Left hindlimb (tissue), 1 donor: ENCODE results near the gene FAM3C.

ENCODE experiments used
- DNase-seq: peaks from one replicate; pipeline ENCODE4 v3.0.0-alpha.2; 2018

FAM3C gene

GRCh38 chr7:121373177-121373576, 22.9 kb downstream of the FAM3C start:
- no peak for DNase-seq

GRCh38 chr7:121372376-121373010, 23.6 kb downstream of the FAM3C start:
- no peak for DNase-seq

- no peak for DNase-seq
Observed at GRCh38 chr7:121371883-121372282, 24.2 kb downstream of the FAM3C start.

- no peak for DNase-seq
Observed at GRCh38 chr7:121371367-121371766, 24.7 kb downstream of the FAM3C start.

- DNase-seq, result no peak
Observed at GRCh38 chr7:121369462-121369861, 26.6 kb downstream of the FAM3C start.

- no peak for DNase-seq
Observed at GRCh38 chr7:121366852-121367431, 29.2 kb downstream of the FAM3C start.

- DNase-seq, result no peak
Observed at GRCh38 chr7:121360564-121360963, 35.5 kb downstream of the FAM3C start.

GRCh38 chr7:121355574-121355973, 40.5 kb downstream of the FAM3C start:
- no peak for DNase-seq

- no peak for DNase-seq
Observed at GRCh38 chr7:121352323-121352722, 43.8 kb downstream of the FAM3C start.

- DNase-seq, result no peak
Observed at GRCh38 chr7:121351682-121352081, 44.4 kb downstream of the FAM3C start.

- DNase-seq, result no peak
Observed at GRCh38 chr7:121344497-121344896, 51.6 kb downstream of the FAM3C start.

- DNase-seq, result no peak
Observed at GRCh38 chr7:121344093-121344492, 52.0 kb downstream of the FAM3C start.

- DNase-seq, result no peak
Observed at GRCh38 chr7:121343302-121343701, 52.8 kb downstream of the FAM3C start.

- no peak for DNase-seq
Observed at GRCh38 chr7:121342631-121343030, 53.5 kb downstream of the FAM3C start.

GRCh38 chr7:121341933-121342332, 54.2 kb downstream of the FAM3C start:
- no peak for DNase-seq

- no peak for DNase-seq
Observed at GRCh38 chr7:121339082-121339481, 57.0 kb downstream of the FAM3C start.

- no peak for DNase-seq
Observed at GRCh38 chr7:121337398-121337797, 58.7 kb downstream of the FAM3C start.

GRCh38 chr7:121336579-121336978, 59.5 kb downstream of the FAM3C start:
- DNase-seq, result no peak

- DNase-seq, result no peak
Observed at GRCh38 chr7:121334875-121335648, 61.0 kb downstream of the FAM3C start.

- DNase-seq, result no peak
Observed at GRCh38 chr7:121334376-121334775, 61.7 kb downstream of the FAM3C start.

GRCh38 chr7:121331574-121331973, 64.5 kb downstream of the FAM3C start:
- no peak for DNase-seq

GRCh38 chr7:121331048-121331447, 65.1 kb downstream of the FAM3C start:
- DNase-seq, result no peak

GRCh38 chr7:121330053-121330833, 65.9 kb downstream of the FAM3C start:
- DNase-seq, result no peak
